ENCODE data around the gene NTN5.

- TF ChIP-seq EZH2 (IDR thresholded peaks at IDR 0.05; ENCODE audit: low read length, missing control alignments): no peak
- TF ChIP-seq, protein P1, sequence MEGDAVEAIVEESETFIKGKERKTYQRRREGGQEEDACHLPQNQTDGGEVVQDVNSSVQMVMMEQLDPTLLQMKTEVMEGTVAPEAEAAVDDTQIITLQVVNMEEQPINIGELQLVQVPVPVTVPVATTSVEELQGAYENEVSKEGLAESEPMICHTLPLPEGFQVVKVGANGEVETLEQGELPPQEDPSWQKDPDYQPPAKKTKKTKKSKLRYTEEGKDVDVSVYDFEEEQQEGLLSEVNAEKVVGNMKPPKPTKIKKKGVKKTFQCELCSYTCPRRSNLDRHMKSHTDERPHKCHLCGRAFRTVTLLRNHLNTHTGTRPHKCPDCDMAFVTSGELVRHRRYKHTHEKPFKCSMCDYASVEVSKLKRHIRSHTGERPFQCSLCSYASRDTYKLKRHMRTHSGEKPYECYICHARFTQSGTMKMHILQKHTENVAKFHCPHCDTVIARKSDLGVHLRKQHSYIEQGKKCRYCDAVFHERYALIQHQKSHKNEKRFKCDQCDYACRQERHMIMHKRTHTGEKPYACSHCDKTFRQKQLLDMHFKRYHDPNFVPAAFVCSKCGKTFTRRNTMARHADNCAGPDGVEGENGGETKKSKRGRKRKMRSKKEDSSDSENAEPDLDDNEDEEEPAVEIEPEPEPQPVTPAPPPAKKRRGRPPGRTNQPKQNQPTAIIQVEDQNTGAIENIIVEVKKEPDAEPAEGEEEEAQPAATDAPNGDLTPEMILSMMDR (conservative IDR thresholded peaks at IDR 0.05 in 1 of 2, IDR thresholded peaks at IDR 0.05 in 1 of 2; ENCODE audit: low read depth in 1 of 2, low read length in 2 of 2): no peak
Observed at GRCh38 chr19:48696353-48697010, 23.7 kb upstream of the NTN5 start.

All from fibroblast of lung (primary cell).